Measurements from ENCODE around the gene CAMTA1.

CAMTA1 gene

GRCh38 chr1:6961289-6961688 lies 176.0 kb downstream of the CAMTA1 start:
- TF ChIP-seq CTCF (IDR thresholded peaks at IDR 0.05; ENCODE audit: insufficient read depth, low read depth, low read length, missing control alignments), result no peak
- H3K4me3 ChIP-seq (ENCODE audit: low read depth, low read length), result no peak overlapping the region
- no peak for DNase-seq (ENCODE audit: low read depth)

- TF ChIP-seq CTCF (IDR thresholded peaks at IDR 0.05; ENCODE audit: insufficient read depth, low read depth, low read length, missing control alignments), result no peak
- H3K4me3 ChIP-seq (ENCODE audit: low read depth, low read length), result no peak overlapping the region
- DNase-seq (ENCODE audit: low read depth), result no peak
These were observed 176.7 kb downstream of the CAMTA1 start for GRCh38 chr1:6961905-6962477.

- no peak overlapping the region for H3K4me3 ChIP-seq (ENCODE audit: low read depth, low read length)
- peak; percentile 44 for DNase-seq (ENCODE audit: low read depth)
- TF ChIP-seq CTCF (IDR thresholded peaks at IDR 0.05; ENCODE audit: insufficient read depth, low read depth, low read length, missing control alignments), result no peak
These were observed 177.3 kb downstream of the CAMTA1 start for GRCh38 chr1:6962478-6962995.

- peak; percentile 42 for DNase-seq (ENCODE audit: low read depth)
- no peak overlapping the region for H3K4me3 ChIP-seq (ENCODE audit: low read depth, low read length)
- no peak for TF ChIP-seq CTCF (IDR thresholded peaks at IDR 0.05; ENCODE audit: insufficient read depth, low read depth, low read length, missing control alignments)
These were observed 178.0 kb downstream of the CAMTA1 start for GRCh38 chr1:6962996-6963911.

GRCh38 chr1:6963912-6964307 lies 178.7 kb downstream of the CAMTA1 start:
- DNase-seq (ENCODE audit: low read depth), result no peak
- H3K4me3 ChIP-seq (ENCODE audit: low read depth, low read length), result no peak overlapping the region
- no peak for TF ChIP-seq CTCF (IDR thresholded peaks at IDR 0.05; ENCODE audit: insufficient read depth, low read depth, low read length, missing control alignments)

- DNase-seq (ENCODE audit: low read depth), result no peak
- no peak overlapping the region for H3K4me3 ChIP-seq (ENCODE audit: low read depth, low read length)
- no peak for TF ChIP-seq CTCF (IDR thresholded peaks at IDR 0.05; ENCODE audit: insufficient read depth, low read depth, low read length, missing control alignments)
These were observed 180.1 kb downstream of the CAMTA1 start for GRCh38 chr1:6965083-6965934.

All from GM12865 (cell line).